PFSK-1 (cell line): ENCODE measurements around the gene ACAA2.

Experiments used
- FOXP2 ChIP-seq: optimal IDR thresholded peaks from 2 replicates; pipeline ENCODE3; 2011; ENCODE audit warnings: borderline replicate concordance, control low read depth, inconsistent platforms; ENCODE audit not compliant: insufficient read depth; ENCODE audit errors: extremely low read length, extremely low read depth
- POLR2AphosphoS5 ChIP-seq: IDR thresholded peaks from 2 replicates; pipeline ENCODE4 v1.6.1; 2012; ENCODE audit warnings: low read depth, mild to moderate bottlenecking, control low read depth, low read length, moderate library complexity
- REST ChIP-seq, 2 experiments: IDR thresholded peaks; 2 replicates each; pipeline versions ENCODE4 v1.6.1 to v1.8.0; 2011 to 2012; ENCODE audit warnings: low read depth in 2 of 2, low read length in 2 of 2, control low read depth in 1 of 2, inconsistent platforms in 1 of 2, mild to moderate bottlenecking in 1 of 2, moderate library complexity in 1 of 2; ENCODE audit not compliant: insufficient read depth in 1 of 2
- SIN3A ChIP-seq: IDR thresholded peaks from 2 replicates; pipeline ENCODE4 v1.6.1; 2012; ENCODE audit warnings: mild to moderate bottlenecking, low read length, moderate library complexity, borderline replicate concordance; ENCODE audit not compliant: insufficient read depth
- TAF1 ChIP-seq: IDR thresholded peaks from 2 replicates; pipeline ENCODE4 v1.6.1; 2012; ENCODE audit warnings: low read length, control low read depth, borderline replicate concordance; ENCODE audit not compliant: insufficient read depth

Gene ACAA2

GRCh38 chr18:49786019-49786720, 27.2 kb downstream of the ACAA2 start:
- TF ChIP-seq FOXP2 (no peak), TAF1 (no peak), REST (IDR thresholded peaks at IDR 0.05; ENCODE audit: insufficient read depth in 1 of 2, low read depth in 2 of 2, low read length in 2 of 2) (no peak), SIN3A (no peak), POLR2AphosphoS5 (no peak)

- TF ChIP-seq FOXP2: no peak
- no peak for TF ChIP-seq REST (IDR thresholded peaks at IDR 0.05; ENCODE audit: insufficient read depth in 1 of 2, low read depth in 2 of 2, low read length in 2 of 2)
- no peak for TF ChIP-seq POLR2AphosphoS5
- no peak for TF ChIP-seq TAF1
- TF ChIP-seq SIN3A: no peak
These were observed 28.7 kb downstream of the ACAA2 start for GRCh38 chr18:49784427-49785185.

GRCh38 chr18:49778826-49779465, 34.4 kb downstream of the ACAA2 start:
- TF ChIP-seq TAF1 (no peak), FOXP2 (no peak), POLR2AphosphoS5 (no peak), REST (IDR thresholded peaks at IDR 0.05; ENCODE audit: insufficient read depth in 1 of 2, low read depth in 2 of 2, low read length in 2 of 2) (no peak), SIN3A (no peak)

GRCh38 chr18:49769047-49769728, 44.1 kb downstream of the ACAA2 start:
- TF ChIP-seq REST (IDR thresholded peaks at IDR 0.05; ENCODE audit: insufficient read depth in 1 of 2, low read depth in 2 of 2, low read length in 2 of 2): no peak
- TF ChIP-seq FOXP2: no peak
- no peak for TF ChIP-seq SIN3A
- no peak for TF ChIP-seq TAF1
- no peak for TF ChIP-seq POLR2AphosphoS5
